ENCODE data around the gene GUCA2A. TPM values are rescaled to one million over a fixed set of nuclear protein-coding genes. Genes with fewer than 3 reads are reported as not detected.

The GUCA2A gene
- total RNA-seq, 1 experiment from 2014 or later, result not detected

DNA sequence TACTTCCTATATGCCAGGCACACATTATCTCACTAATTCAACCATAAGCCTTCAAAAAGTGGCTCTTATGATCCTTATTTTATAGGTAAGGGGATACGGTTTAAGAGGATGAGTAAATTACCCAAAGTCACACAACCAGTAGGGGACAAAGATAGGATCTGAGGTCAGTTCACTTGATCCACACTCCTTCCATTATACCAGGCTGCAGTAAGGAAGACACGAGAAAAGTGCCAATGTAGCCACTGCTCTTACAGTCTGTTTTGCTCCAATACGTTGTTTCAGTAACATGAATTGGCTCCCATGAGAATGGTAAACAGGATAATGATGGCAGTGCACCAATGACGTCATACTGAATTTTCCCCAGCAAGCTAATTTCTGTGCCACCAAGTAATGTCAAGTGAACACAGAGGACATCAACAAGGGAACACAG lies 15.4 kb upstream of the GUCA2A start:
- Histone ChIP-seq H4K91ac (ENCODE audit: insufficient read length, low read depth, low read length) (no peak overlapping the region), H3K9ac (ENCODE audit: extremely low read depth, insufficient read length, low read length) (no peak overlapping the region), H4K20me1 (ENCODE audit: control insufficient read depth, insufficient read depth, insufficient read length) (no peaks in the 10 kb centered on the region), H2BK5ac (ENCODE audit: insufficient read length, low read length) (no peak overlapping the region), H4K8ac (replicated peaks; ENCODE audit: insufficient read length, low read depth, low read length) (no peak overlapping the region), H2AK5ac (ENCODE audit: insufficient read length, low read length) (no peak overlapping the region), H3K4me1 (ENCODE audit: insufficient read depth, low read length) (no peaks in the 10 kb centered on the region), H2BK12ac (ENCODE audit: insufficient read length, low read depth, low read length) (no peak overlapping the region), H3K56ac (ENCODE audit: insufficient read length, low read depth, low read length) (no peak overlapping the region), H3K27me3 (ENCODE audit: insufficient read depth, low read length) (no peaks in the 10 kb centered on the region), H3K23ac (ENCODE audit: insufficient read length, low read depth, low read length) (no peak overlapping the region), H3T11ph (ENCODE audit: low read length) (no peak overlapping the region), H3K4ac (ENCODE audit: low read depth, low read length) (no peak overlapping the region), H3K79me1 (ENCODE audit: insufficient read depth, low read depth, low read length, poor library complexity, severe bottlenecking) (no peaks in the 10 kb centered on the region), H2BK120ac (ENCODE audit: low read depth, low read length, poor library complexity, severe bottlenecking) (no peak overlapping the region), H2BK20ac (ENCODE audit: low read depth, low read length, poor library complexity, severe bottlenecking) (no peak overlapping the region), H3K23me2 (ENCODE audit: insufficient read length, low read depth, low read length, poor library complexity, severe bottlenecking) (no peaks in the 10 kb centered on the region), H3K79me2 (ENCODE audit: insufficient read depth, low read length) (no peaks in the 10 kb centered on the region), H2BK15ac (ENCODE audit: low read depth, low read length) (no peak overlapping the region), H3K9me3 (ENCODE audit: control insufficient read depth, low read depth, low read length) (no peaks in the 10 kb centered on the region), H3K27ac (ENCODE audit: insufficient read length, low read depth, low read length) (no peak overlapping the region), H3K18ac (ENCODE audit: insufficient read length, low read depth, low read length) (no peak overlapping the region), H2AFZ (ENCODE audit: low read length) (no peak overlapping the region), H3K14ac (ENCODE audit: insufficient read depth, low read length) (no peak overlapping the region), H3K4me2 (ENCODE audit: insufficient read depth, insufficient read length, low read length) (no peak overlapping the region), H4K5ac (ENCODE audit: insufficient read length, low read depth, low read length) (no peak overlapping the region)
- peaks cover 2 to 34% (median 5%) of the 10 kb centered on the region in 3 experiments; a peak in 5 of 7 replicates for H3K36me3 Mint-ChIP-seq (ENCODE audit: insufficient read depth in 1 of 3, low read depth in 3 of 3)
- no peak overlapping the region for H3K4me3 Mint-ChIP-seq
- peak overlapping the region in 2 of 3 experiments; percentile 8 to 85; a peak in 1 of 7 replicates for H3K27ac Mint-ChIP-seq
- WGBS (ENCODE audit: extremely low coverage, insufficient read length, low lambda C conversion rate), result no CpG with 5 or more reads among the region's 4 CpGs
- no peaks in the 10 kb centered on the region for H3K9me3 Mint-ChIP-seq
- H3K27me3 Mint-ChIP-seq (ENCODE audit: low read depth), result no peaks in the 10 kb centered on the region
- TF ChIP-seq CTCF (conservative IDR thresholded peaks at IDR 0.05), result no peak
- no peak for DNase-seq
- peaks cover 4 to 5% of the 10 kb centered on the region in 2 experiments for H3K4me1 Mint-ChIP-seq

Data from H9 (cell line).